Measurements from ENCODE around the gene CNNM2. TPM values are rescaled to one million over a fixed set of nuclear protein-coding genes. Genes with fewer than 3 reads are reported as not detected.
A peak's percentile ranks its signal among the peaks of the same experiment; 100 is the strongest.
"Not testable (repeated sequence)": the region's sequence is repeated elsewhere in the genome, so short reads cannot be mapped to it uniquely, and the experiment has no call there.

Gene CNNM2
- total RNA-seq, 1 donor from 2014 or later: 1.6 TPM

GRCh38 chr10:102926842-102927241 lies 8.7 kb downstream of the CNNM2 start:
- no peak for DNase-seq (ENCODE audit: low read depth in 2 of 2)

- DNase-seq (ENCODE audit: low read depth in 2 of 2): no peak
These were observed 9.4 kb downstream of the CNNM2 start for GRCh38 chr10:102927311-102928010.

DNA sequence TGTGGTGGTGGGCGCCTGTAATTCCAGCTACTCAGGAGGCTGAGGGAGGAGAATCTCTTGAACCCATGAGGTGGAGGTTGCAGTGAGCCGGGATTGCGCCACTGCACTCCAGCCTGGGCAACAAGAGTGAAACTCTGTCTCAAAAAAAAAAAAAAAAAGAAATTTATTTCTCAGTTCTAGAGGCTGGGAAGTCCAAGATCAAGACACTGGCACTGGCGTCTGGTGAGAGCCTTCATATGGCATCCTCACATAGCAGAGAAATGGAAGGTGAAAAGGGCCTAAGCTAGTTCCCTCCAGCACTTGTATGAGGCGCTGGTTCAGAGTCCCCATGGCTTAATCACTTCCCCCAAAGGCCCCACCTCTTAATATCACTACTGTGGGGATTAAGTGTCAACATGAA lies 10.3 kb downstream of the CNNM2 start:
- DNase-seq (ENCODE audit: low read depth in 2 of 2): not testable (repeated sequence)

DNA sequence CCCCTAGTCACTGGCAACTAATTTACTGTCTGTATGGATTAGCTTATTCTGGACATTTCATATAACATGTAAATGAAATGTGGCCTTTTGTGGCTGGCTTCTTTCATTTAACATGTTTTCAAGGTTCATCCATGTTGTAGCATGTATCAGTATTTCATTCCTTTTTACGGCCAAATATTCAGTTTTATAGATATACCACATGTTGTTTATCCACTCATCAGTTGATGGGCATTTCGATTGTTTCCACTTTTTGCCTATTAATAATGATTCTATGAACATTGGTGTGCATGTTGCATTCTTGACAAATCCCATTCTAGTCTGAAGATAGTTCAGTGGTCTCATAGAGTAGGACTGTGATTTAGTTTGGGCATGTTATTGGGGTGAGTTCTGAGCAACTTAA lies 12.6 kb downstream of the CNNM2 start:
- no peak for DNase-seq (ENCODE audit: low read depth in 2 of 2)

DNA sequence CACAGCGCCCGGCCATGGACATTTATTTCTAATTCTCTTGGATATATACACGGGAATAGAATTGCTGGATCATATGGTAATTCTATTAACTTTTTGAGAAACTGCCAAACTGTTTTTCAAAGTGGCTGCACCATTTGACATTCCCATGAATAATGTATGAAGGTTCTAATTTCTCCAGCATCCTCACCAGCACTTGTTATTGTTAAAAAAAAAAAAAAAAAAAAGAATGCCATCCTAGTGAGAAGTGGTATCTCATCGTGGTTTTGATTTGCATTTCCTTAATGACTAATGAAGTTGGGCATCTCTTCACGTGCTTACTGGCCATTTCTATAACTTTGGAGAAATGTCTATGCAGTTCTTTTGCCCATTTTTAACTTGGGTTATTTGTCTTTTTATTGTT lies 13.5 kb downstream of the CNNM2 start:
- no peak for DNase-seq (ENCODE audit: low read depth in 2 of 2)

GRCh38 chr10:102935505-102935904 lies 17.4 kb downstream of the CNNM2 start:
- DNase-seq (ENCODE audit: low read depth in 2 of 2): no peak

DNA sequence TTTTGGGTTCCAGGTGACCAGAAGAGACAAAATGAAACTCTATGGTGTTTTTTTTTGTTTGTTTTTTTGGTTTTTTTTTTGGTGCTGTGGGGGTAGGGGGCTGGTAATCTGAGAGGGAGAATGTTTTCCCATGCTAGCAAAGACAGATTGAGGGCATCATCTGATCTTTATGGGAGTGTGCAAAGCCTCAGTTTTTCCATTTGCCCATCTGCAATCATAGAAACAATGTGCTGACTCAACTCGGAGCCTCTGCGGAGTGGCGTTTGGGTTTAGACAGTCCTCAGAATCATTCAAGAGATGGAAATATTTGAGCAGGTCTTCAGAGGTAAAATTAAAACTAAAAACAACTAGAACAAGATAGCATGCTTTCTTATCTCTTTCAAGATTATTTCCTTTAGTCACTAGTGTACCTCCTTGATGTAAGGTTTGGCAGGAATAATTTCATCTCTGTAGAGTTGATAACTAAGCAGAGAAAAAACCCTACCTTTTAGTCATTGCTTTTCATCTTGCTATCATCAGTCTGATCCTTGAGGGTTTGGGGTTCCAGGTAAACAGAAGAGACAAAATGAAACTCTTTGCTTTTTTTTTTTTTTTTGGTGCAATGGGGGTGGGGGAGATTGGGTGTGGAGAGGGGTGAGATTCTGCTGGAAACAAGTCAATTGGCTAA lies 18.0 kb downstream of the CNNM2 start:
- DNase-seq (ENCODE audit: low read depth in 2 of 2): no peak

DNA sequence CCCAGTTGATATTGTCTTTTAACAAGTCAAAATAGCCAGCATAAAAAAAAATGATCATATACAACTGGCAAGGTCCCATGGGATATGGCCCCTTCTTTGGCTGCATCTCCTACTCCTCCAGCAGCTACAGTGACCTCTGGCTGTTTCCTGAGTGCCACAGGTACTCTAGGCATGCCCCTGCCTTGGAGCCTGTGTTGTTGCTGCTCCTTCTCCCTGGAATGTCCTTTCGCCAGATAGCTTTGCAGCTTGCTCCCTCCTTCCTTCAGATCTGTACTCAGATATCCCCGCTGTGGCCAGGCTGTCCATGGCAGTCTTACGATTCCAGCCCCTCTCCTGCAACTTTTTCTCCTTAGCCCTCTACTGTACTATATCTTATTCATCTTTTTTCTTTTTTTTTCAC lies 23.3 kb downstream of the CNNM2 start:
- DNase-seq (ENCODE audit: low read depth in 2 of 2): no peak

DNA sequence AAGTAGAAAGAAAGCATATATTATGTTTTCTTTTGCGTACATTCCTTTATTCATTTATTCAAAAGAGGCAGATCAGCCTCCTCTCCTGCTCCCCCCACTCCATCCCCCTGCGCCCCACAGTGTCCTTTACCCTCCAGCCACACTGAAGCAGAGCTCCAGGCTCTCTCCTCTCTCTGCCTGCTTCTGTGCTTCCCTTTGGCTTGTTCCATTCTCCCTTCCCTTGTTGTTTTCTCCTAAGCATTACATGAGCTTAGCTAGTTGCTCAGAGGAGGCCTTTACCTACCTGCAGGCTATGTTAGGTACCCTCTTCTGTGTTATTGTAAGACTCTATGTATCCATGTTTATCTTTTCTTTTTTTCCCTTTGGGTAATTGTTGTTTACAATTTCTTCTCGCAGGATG lies 27.4 kb downstream of the CNNM2 start:
- no peak for DNase-seq (ENCODE audit: low read depth in 2 of 2)

GRCh38 chr10:102945962-102946361 lies 27.9 kb downstream of the CNNM2 start:
- DNase-seq (ENCODE audit: low read depth in 2 of 2): no peak

DNA sequence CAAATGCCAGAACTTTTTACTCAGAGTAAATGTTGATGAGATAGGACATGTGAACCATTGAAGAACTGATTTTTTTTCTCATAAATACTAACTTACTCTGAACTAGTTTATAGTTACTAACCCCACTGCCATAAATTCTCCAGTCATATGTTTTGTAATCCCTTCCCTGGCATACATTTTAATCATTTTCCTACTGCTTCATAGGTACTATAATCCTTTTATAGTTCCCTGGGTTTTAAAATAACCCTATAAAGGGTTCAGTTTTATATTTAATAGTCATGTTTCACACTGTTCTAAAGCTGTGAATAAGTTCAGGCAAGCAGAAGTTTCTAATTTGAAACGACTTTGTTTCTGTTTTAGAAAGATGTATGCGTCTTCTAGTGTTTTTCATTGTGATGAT lies 28.9 kb downstream of the CNNM2 start:
- DNase-seq (ENCODE audit: low read depth in 2 of 2): no peak

- DNase-seq (ENCODE audit: low read depth in 2 of 2): no peak
These were observed 30.1 kb downstream of the CNNM2 start for GRCh38 chr10:102948176-102948575.

GRCh38 chr10:102948786-102949185 lies 30.7 kb downstream of the CNNM2 start:
- DNase-seq (ENCODE audit: low read depth in 2 of 2): no peak

DNA sequence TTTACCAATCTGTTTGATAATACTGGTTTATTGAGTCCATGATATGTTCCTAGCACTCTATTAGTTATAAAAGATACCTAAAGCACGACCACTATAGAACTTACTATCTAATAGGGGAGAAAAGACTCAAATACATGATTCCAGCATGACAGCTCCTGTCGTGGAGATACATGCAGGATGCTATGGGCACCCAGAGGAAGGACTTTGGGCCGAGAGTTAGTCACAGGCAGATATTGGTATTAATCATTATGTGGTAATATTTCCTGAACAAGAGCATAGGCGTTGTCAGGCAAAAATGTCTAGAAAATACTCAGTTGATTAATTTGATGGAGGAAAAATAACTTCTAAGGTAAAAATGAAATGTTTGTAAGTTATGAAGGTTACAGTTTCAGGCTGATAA lies 31.8 kb downstream of the CNNM2 start:
- DNase-seq (ENCODE audit: low read depth in 2 of 2): peak in 1 of 2 donors; percentile 16

GRCh38 chr10:102951316-102951715 lies 33.2 kb downstream of the CNNM2 start:
- DNase-seq (ENCODE audit: low read depth in 2 of 2): no peak

DNA sequence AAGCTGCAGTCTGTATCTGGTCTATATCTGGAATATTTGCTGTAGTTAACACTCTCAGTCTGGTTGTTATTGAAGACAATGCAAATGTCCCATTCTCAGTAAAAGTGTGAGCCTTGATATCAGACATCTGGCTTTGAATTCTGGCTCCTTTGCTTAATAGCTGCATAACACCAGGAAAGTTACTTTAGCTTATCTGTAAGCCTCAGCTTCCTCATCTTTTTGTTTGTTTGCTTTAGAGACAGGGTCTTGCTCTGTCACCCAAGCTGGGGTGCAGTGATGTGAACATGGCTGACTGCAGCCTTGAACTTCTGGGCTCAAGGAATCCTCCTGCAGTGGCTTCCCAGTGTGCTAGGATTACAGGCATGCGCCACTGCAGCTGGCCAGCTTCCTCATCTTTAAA lies 41.3 kb downstream of the CNNM2 start:
- no peak for DNase-seq (ENCODE audit: low read depth in 2 of 2)

- DNase-seq (ENCODE audit: low read depth in 2 of 2): no peak
These were observed 42.1 kb downstream of the CNNM2 start for GRCh38 chr10:102960157-102960556.

- DNase-seq (ENCODE audit: low read depth in 2 of 2): no peak
These were observed 44.2 kb downstream of the CNNM2 start for GRCh38 chr10:102962267-102962666.

- DNase-seq (ENCODE audit: low read depth in 2 of 2): no peak
These were observed 45.1 kb downstream of the CNNM2 start for GRCh38 chr10:102962951-102963755.

GRCh38 chr10:102963756-102964025 lies 45.6 kb downstream of the CNNM2 start:
- DNase-seq (ENCODE audit: low read depth in 2 of 2): no peak

DNA sequence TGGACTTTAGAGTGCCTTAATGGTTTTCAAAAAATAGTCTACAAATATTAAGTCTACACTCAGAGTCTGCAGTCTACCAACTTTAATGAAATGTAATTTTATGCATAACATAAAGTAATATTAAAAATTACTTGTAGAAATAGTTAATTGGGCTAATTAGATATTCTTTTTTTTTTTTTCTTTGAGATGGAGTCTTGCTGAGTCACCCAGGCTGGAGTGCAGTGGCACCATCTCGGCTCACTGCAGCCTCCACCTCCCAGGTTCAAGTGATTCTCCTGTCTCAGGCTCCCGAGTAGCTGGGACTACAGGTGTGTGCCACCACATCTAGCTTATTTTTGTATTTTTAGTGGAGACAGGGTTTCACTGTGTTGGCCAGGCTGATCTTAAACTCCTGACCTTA lies 46.0 kb downstream of the CNNM2 start:
- not testable (repeated sequence) for DNase-seq (ENCODE audit: low read depth in 2 of 2)

- no peak for DNase-seq (ENCODE audit: low read depth in 2 of 2)
These were observed 46.6 kb downstream of the CNNM2 start for GRCh38 chr10:102964713-102965112.

- no peak for DNase-seq (ENCODE audit: low read depth in 2 of 2)
These were observed 47.3 kb downstream of the CNNM2 start for GRCh38 chr10:102965311-102965851.

All from lung microvascular endothelial cell (primary cell).